ENCODE measurements around the gene IFNG-AS1.

Gene IFNG-AS1

DNA sequence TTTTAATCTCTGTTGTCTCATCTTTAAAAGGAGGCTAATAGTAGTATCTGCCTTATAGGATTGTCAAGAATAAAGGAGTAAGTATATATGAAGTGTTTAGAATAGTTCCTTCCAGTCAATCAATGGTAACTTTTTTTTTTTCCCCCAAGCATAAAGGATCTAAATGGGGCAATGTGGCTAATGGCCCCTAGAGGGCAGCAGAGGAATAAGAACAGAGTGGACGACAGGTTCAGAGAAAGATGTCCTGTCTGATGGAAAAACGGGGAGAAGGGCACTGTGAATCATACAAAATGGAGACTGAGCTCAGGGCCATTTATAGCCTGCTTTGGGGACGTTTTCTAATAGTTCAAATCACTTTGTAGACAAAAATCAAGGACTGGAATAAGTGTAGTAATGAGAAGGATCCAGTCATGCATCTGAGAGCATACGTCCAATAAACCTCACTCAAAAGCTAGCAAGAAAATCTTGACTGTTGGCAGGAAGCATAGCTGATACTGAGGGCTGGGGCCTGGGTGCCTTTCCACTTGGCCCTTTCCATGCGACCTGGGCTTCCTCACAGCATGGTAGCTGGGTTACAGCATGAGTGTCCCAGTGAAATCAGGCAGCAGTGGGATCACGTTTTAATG is 51.3 kb downstream of the IFNG-AS1 start:
- peak; percentile 4 to 43 for DNase-seq

DNA sequence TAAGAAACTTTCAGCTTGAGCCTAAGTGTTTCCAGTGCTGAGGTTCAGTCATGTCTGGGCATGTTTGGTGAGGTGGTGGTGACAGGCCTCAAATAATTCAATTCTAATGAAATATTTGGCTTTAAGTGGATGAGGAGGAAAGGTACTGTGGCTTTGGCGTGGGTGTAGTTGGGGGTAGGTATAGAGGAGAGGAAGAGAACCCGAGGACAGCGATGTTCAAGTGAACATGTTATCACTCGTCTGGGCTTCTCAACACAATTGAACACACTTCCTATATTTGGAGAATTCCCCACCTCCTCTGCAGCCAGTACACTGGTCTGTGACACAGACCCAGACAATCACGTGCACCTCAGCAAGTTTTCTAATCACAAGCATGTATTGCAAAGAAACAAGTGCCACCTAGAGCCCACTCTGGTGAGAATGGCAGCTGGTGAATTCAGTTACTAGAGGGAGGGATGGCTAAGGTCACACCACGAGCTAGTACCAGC is 53.0 kb downstream of the IFNG-AS1 start:
- no peak for DNase-seq

DNA sequence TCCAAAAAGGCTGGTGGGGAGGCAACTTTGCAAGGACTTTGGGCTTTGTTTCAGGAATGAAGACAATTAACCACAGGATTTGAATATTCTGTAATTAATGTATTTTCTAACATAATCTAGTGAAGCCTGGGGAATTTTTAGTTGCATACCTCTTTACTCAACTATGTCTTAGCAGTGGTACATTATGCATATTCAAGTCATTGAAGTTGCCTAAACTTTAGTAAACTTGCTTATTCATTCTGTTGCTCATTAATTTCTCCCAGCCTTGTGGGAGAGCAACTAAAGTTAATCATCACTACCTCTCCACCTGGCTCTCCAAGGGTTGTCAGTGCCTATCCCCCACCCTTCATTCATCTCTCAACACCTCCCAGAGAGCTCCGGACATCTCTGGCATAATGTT is 54.2 kb downstream of the IFNG-AS1 start:
- DNase-seq: no peak

DNA sequence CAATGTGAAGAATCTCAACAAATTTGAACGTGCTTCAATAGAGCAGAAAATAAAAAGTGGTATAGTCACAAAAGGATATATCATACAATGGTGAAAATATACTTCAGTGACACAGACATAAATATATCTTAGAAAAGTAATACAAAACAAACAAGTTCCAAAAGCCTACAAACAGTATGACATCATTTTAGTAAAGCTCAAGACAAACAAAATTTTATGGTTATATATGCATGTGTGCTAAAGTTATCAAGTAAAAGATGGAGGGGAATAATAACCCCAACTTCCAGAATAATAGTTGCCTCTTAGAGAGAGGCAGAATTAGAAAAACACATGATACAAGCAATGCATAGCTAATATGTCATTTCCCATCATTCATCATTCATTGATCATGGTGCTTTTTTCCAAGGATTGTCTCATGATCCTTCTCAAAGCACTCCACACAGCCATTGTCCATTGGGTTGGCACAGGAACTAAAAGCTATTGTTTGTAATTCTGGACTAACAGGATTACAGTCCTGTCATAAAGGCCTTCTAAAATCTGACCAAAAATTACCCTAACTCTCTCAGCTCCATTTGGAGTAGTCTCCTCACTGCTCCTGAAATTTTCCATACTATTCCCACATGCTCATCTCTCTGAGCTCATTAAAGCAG is 59.5 kb downstream of the IFNG-AS1 start:
- DNase-seq: no peak

DNA sequence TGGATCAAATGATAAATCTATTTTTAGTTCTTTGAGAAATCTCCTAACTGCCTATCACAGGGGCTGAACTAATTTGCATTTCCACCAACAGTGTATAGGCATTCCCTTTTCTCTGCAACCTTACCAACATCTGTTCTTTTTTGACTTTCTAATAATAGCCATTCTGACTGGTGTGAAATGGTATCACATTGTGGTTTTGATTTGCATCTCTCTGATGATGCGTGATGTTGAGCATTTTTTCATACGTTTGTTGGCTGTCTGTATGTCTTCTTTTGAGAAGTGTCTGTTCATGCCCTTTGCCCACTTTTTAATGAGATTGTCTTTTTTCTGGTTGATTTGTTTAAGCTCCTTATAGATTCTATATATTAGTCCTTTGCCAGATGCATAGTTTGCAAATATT is 67.1 kb downstream of the IFNG-AS1 start:
- DNase-seq: no peak

DNA sequence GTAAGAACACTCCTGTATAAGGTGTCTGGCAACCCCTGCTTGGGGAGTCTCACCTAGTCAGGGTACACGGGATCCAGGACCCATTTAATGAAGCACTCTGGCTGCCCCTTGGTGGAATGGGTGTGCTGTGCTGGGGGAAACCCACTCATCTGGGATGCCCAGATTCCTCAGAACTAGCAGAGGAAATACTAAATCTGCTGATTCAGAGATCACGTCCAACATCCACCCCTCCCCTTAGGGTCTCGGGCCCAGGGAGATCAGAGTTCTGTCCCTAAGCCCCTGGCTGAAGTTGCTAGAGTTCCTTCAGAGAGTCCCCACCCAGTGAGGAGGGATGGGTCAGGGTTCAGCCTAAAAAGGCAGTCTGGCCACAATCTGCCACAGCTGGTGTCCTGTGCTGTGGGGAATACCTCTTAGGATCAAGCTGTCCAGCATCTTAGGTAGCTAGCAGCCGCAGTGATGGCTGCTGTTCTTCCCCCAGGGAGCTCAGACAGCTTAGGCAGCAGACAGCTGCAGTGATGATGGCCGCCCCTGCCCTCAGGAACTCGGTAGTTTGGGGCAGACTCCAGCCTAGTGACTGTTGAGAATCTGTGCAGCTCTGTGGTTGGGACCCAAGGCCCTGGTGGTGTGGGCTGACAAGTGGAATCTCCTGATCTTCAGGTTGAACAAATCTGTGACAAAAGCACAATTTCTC is 74.8 kb downstream of the IFNG-AS1 start:
- DNase-seq: no peak

DNA sequence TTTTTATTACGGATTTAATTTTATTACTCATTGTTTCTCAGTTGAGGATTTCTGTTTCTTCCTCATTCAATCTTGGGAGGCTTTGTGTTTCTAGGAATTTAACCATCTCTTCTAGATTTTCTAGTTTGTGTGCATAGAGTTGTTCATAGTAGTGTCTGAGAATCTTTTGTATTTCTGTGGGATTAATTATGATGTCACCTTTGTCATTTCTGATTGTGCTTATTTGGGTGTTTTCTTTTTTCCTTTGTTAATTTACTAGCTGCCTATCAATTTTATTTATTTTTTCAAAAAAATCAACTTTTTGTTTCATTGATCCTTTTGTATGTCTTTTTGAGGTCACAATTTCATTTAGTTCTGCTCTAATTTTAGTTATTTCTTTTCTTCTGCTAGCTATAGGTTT is 75.9 kb downstream of the IFNG-AS1 start:
- DNase-seq: no peak

DNA sequence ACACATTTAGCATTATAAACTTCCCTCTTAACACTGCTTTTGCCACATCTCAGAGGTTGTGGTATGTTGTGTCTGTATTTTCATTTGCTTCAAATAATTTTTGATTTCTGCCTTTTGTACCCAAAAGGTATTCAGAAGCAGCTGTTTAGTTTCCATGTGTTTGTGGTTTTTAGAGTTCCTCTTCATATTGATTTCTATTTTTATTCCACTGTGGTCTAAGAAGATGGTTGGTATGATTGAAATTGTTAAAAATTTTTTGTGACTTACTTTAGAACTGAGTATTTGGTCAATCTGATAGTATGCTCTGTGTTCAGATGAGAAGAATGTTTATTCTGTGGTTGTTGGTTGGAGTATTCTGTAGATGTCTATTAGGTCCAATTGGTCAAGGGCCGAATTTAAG is 76.4 kb downstream of the IFNG-AS1 start:
- DNase-seq: no peak

DNA sequence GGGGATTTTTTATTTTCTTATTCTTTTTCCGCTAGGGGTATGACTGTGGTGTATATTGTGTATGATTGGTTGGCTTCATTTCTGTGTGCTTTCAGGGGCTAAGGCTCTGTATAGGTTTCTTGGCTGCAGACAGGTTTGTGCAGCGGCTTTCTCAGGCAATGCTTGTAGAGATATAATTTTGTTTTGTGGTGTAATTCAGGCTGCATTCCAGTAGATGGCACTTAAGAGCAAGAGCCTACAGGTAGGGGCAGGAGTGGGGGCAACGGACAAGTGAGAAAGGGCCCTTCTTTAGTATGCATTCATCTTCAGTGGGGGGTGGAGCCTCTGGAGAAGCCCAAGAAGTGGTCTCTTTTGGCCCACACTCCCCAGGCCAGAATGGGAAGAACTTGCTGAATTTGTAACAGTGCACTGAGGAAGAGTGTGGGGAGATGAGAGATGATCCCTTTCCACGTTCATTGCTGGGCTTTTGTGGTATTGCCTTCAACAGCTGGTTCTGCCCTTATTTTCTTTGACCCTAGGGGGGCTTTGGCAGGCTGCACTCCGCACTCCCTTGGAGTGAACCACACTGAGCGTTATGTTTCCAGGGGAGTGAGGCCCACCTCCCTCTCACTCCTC is 78.6 kb downstream of the IFNG-AS1 start:
- no peak for DNase-seq

DNA sequence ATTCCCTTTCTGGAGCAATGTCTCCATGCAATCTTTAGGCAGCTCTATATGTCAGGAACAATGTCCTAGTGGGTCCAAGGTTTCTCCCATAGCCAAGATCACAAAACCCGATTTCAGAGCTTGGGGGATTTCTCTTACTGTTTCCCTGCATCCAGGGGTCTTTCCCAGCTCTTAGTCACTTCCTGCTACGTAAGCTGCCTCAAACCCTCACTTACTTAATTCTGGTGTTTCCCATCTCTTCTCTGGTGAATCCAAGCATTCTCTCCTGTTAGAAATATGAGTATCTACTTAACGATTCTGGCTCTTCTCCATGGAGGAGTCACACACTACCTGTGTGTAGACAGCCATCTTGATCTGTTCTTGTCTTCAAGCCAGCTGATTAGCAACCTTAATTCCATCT is 80.0 kb downstream of the IFNG-AS1 start:
- DNase-seq: no peak

Measured in NCI-H1930 (cell line).